Smooth muscle cell of the pulmonary artery (primary cell): ENCODE data around the gene OR10AD1. TPM values are rescaled to one million over a fixed set of nuclear protein-coding genes. Genes with fewer than 3 reads are reported as not detected.

ENCODE experiments used
- total RNA-seq: library from RNA; depleted of rRNA; stranded (reverse); fragments of >200 nt; gene quantifications from 2 replicates; pipeline ENCODE4 v1.2.3, GENCODE V29; 2014

The OR10AD1 gene
- total RNA-seq: not detected in 2 replicates

DNA sequence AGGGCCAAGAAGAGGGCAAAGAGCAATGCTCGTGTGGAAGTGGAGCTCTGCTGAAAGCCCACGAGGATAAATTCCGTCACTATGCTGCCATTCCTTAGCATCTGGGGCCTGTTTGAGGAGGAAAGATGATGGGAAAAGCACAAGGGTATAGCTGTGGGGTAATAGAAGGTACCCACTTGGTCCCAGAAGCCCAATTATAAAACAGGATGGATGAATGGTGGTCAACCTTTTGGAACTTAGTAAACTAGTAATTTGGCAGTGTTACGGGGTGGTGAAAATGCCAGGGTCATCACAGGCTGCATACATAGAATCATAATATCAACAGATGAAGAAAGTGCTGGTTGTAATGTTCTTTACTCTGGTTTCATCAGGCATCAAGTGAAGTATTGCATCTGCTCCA is at the start of gene OR10AD1:
OR10AD1 (minus strand) TSS at position 101 of the 400 bp plus-strand sequence; CDS start at position 101, 0 bp downstream.

DNA sequence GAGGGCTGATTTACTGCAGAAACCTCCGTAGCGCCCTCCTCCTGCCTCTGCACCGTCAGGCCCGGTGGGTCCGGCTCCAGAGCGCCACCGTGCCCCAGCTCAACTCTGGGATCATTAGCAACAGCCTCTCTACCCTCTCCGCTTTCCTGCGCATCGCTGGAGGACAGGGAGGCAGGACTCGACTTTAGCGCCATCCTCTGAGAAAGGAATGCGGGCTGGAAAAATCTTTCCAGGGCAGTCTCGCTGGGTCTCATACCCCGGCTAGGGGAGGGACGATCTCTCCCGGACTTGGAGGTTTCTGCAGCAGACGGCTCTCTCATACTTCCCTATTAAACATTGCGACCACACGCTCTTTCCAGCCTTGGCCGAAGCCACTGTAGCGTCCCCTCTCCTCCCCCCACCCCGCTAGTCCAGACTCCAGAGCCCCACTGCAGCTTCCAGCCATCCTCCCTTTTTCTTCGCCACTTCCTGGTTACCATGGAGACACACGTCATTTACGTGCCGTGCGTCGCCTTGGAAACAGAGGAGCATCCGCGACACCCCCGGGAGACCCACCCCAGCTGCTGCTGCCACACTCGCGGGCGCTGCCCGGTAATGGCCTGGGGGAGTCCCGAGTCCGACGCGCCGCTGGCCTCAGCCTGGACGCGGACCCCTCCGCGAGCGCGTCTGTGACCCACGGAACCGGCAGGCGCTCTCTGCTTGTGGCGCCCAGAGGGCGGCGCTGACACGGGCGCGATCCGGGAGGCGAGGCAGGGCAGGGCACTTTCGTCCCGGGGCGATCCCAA is 19.8 kb downstream of the OR10AD1 start, which contains the start of gene CCDC184:
CCDC184 (plus strand) TSS at position 554 of the 785 bp plus-strand sequence. CDS start 479 bp downstream, outside the sequence.

DNA sequence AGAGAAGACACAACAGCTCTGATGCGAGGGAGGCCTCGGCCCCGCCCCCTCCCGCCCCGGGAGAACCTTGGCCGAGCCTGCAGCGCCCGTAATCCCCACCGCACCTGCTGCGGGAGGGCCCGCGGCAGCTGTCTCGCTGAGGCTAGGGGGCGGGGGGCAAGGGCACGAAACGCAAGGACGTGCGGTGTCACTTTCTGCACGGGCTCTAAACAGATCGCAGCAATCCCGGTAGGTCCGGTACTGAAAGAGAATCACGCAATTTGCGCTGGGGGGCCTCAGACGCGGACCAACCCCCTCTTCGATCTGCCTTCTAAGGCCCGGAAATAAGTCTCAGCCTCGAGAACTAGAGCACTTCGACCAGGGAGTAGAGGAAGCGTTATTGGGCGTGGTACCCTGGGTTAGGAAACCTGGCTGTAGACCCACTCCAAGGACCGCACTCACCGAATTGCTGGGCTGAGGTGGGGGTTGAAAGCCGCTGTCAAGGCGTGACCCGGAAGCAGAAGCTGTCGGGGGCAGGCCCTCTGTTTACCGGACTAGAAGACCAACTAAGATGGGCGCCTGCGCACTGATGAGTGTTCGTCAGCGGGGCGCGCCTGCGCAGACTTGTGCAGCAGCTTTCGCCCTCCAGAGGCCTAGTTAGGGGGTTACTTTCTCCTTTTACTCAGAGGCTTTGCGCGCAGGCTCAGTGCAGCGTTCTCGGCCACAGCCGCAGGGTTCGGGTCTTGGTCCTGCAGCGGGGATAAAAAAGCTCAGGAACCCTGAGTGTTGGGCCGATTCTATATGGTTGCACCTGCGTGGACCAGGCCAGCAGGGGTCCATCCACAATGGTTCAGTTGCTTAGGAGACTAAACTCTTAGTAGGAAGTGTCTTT is 45.8 kb downstream of the OR10AD1 start, which contains the start of gene ASB8:
ASB8 (minus strand) TSS at position 498 of the 871 bp plus-strand sequence. CDS start 4,019 bp downstream, outside the sequence.

Other genes with a start within 250 kb of the OR10AD1 start
- 81.9 and 86.5 TPM in 2 replicates for gene TMEM106C, start 239.7 kb downstream of the OR10AD1 start, total RNA-seq
- not detected in 2 replicates for gene COL2A1, start 198.8 kb downstream of the OR10AD1 start, total RNA-seq
- 11.0 and 11.4 TPM in 2 replicates for gene SENP1, start 97.2 kb downstream of the OR10AD1 start, total RNA-seq
- gene PFKM, start 83.9 kb downstream of the OR10AD1 start, total RNA-seq: 85.8 and 115 TPM in 2 replicates
- 12.4 and 18.4 TPM in 2 replicates for gene ASB8, start 45.8 kb downstream of the OR10AD1 start, total RNA-seq
- 1.9 and 2.2 TPM in 2 replicates for gene CCDC184, start 19.6 kb downstream of the OR10AD1 start, total RNA-seq
- gene ZNF641, start 147.6 kb upstream of the OR10AD1 start, total RNA-seq: 11.8 and 12.2 TPM in 2 replicates